ENCODE measurements around the gene DDRGK1. TPM values are rescaled to one million over a fixed set of nuclear protein-coding genes. Genes with fewer than 3 reads are reported as not detected.
A peak's percentile ranks its signal among the peaks of the same experiment; 100 is the strongest.

DDRGK1 gene
- total and polyA plus RNA-seq, 2 of the 4 experiments (the other 2 are of a cell fraction): 12.2 to 29.6 TPM

- no peak overlapping the region for H3K9ac ChIP-seq (ENCODE audit: low read depth, low read length)
- no CpG with 5 or more reads among the region's 6 CpGs for WGBS, 2 experiments (ENCODE audit: extremely low coverage in 2 of 2, insufficient read length in 1 of 2)
- ChIA-PET CTCF (no interaction called here), POLR2A (ENCODE audit: unreplicated experiment) (no interaction called here)
- dilution Hi-C loops (cut with HindIII; ENCODE audit: low sequenced_read_pairs, unreplicated experiment) (no loop called here), in situ Hi-C loops (cut with MboI; ENCODE audit: low sequenced_read_pairs) (no loop called here), intact Hi-C loops (cut with micrococcal nuclease) (no loop called here)
- no peak overlapping the region for H4K5ac ChIP-seq (ENCODE audit: low read depth, low read length)
- H4K20me1 ChIP-seq (ENCODE audit: insufficient read depth, low read length): peaks cover 34% of the 10 kb centered on the region
- no peak overlapping the region for H2BK15ac ChIP-seq (ENCODE audit: low read depth, low read length)
- no peak overlapping the region for H3K56ac ChIP-seq (ENCODE audit: extremely low read depth, insufficient read depth, low read length)
- H2AFZ ChIP-seq (replicated peaks; ENCODE audit: low read length, poor library complexity): no peak overlapping the region
- H3K4me1 ChIP-seq (ENCODE audit: control insufficient read depth, insufficient read depth, low read length): peaks cover 5% of the 10 kb centered on the region
- H2AK9ac ChIP-seq (replicated peaks; ENCODE audit: low read depth, low read length, poor library complexity): no peak overlapping the region
- no peak overlapping the region for H3K4me2 ChIP-seq (ENCODE audit: low read depth, low read length)
- H3K36me3 ChIP-seq (ENCODE audit: control insufficient read depth, insufficient read depth, low read length): no peaks in the 10 kb centered on the region
- peaks cover 8% of the 10 kb centered on the region; the same call in 1 of the 2 replicates for H3K9me1 ChIP-seq (ENCODE audit: insufficient read depth, low read length)
- no peak overlapping the region for H3K4ac ChIP-seq (ENCODE audit: low read depth, low read length)
- peak overlapping the region; percentile 91 to 98; a peak in 2 of 4 replicates for H4K8ac ChIP-seq (ENCODE audit: low read depth in 2 of 2, low read length in 2 of 2)
- peaks cover 0 to 23% of the 10 kb centered on the region in 2 experiments; a peak in 2 of 4 replicates for H3K79me1 ChIP-seq (ENCODE audit: low read depth in 1 of 2, low read length in 2 of 2)
- ATAC-seq (ENCODE audit: low read depth) (no peak), DNase-seq (no peak)
- H3K14ac ChIP-seq (replicated peaks; ENCODE audit: low read depth, low read length): no peak overlapping the region
- H3K18ac ChIP-seq (ENCODE audit: low read depth, low read length): no peak overlapping the region
- H2BK20ac ChIP-seq (ENCODE audit: low read depth, low read length): no peak overlapping the region
- no peak overlapping the region for H4K91ac ChIP-seq (ENCODE audit: insufficient read depth, low read depth, low read length)
- H3K27me3 ChIP-seq (ENCODE audit: control insufficient read depth, insufficient read depth, low read length): no peaks in the 10 kb centered on the region
- no peak overlapping the region for H2BK5ac ChIP-seq (ENCODE audit: low read depth, low read length, poor library complexity, severe bottlenecking)
- no peak overlapping the region for H2AK5ac ChIP-seq (ENCODE audit: low read depth, low read length)
- H3K27ac ChIP-seq (ENCODE audit: insufficient read depth, low read length): no peak overlapping the region
- H3K9me3 ChIP-seq (ENCODE audit: control insufficient read depth, insufficient read depth, low read length): no peaks in the 10 kb centered on the region
- H3K4me3 ChIP-seq (ENCODE audit: insufficient read depth, low read depth, low read length): no peak overlapping the region
- no peak overlapping the region for H3K23ac ChIP-seq (ENCODE audit: low read depth, low read length)
- no peak overlapping the region for H2BK120ac ChIP-seq (ENCODE audit: low read depth, low read length)
- TF ChIP-seq RFX5 (IDR thresholded peaks at IDR 0.05; ENCODE audit: low read depth, low read length): no peak
- no TSS peak for BruUV-seq (replicated peaks)
Observed at GRCh38 chr20:3160418-3160817, 44.1 kb downstream of the DDRGK1 start.

All from IMR-90 (cell line).